ENCODE results near the gene ADAMTSL5. TPM values are rescaled to one million over a fixed set of nuclear protein-coding genes. Genes with fewer than 3 reads are reported as not detected.

ADAMTSL5 gene
- total RNA-seq, 2 donors from 2014 or later = 22.2 to 36.2 TPM

GRCh38 chr19:1494115-1494815 lies 18.6 kb downstream of the ADAMTSL5 start:
- Histone ChIP-seq H3K4me3 (no peak overlapping the region), H3K27me3 (replicated peaks; ENCODE audit: insufficient read depth) (no peaks in the 10 kb centered on the region), H3K9me3 (no peaks in the 10 kb centered on the region), H3K36me3 (no peaks in the 10 kb centered on the region), H3K4me1 (ENCODE audit: control insufficient read depth in 1 of 2, low read depth in 2 of 2) (peaks cover 6 to 17% of the 10 kb centered on the region in 2 donors), H3K27ac (no peak overlapping the region)
- ATAC-seq (ENCODE audit: insufficient number of reproducible peaks, low FRiP score, low read depth) (no peak), DNase-seq (ENCODE audit: low spot score) (no peak)
- TF ChIP-seq, protein P1, sequence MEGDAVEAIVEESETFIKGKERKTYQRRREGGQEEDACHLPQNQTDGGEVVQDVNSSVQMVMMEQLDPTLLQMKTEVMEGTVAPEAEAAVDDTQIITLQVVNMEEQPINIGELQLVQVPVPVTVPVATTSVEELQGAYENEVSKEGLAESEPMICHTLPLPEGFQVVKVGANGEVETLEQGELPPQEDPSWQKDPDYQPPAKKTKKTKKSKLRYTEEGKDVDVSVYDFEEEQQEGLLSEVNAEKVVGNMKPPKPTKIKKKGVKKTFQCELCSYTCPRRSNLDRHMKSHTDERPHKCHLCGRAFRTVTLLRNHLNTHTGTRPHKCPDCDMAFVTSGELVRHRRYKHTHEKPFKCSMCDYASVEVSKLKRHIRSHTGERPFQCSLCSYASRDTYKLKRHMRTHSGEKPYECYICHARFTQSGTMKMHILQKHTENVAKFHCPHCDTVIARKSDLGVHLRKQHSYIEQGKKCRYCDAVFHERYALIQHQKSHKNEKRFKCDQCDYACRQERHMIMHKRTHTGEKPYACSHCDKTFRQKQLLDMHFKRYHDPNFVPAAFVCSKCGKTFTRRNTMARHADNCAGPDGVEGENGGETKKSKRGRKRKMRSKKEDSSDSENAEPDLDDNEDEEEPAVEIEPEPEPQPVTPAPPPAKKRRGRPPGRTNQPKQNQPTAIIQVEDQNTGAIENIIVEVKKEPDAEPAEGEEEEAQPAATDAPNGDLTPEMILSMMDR (IDR thresholded peaks at IDR 0.05) = no peak

DNA sequence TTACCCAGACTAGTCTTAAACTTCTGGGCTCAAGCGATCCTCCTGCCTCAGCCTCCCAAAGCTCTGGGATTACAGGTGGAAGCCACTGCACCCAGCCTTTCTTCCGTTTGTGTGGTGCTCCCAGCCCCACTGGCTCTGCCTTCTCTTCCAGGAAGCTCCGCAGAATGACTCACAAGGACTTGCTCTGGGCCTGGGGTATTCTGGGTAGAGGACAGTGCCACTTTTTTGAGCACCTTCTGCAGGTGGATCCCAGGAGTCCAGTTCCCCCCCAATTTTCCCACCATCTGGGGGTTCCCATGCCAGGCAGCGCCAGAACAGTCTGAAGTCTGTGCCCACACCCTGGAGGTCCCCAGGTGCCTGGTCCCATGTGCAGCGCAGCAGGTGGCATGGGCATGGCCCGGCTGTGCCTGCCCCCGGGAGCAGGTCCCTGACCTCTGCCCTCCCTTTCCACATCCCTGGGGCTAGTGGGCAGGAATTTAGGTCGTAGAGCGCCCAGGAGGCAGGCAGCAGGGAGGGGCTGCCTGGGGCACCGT lies 20.3 kb downstream of the ADAMTSL5 start:
- Histone ChIP-seq H3K27me3 (replicated peaks; ENCODE audit: insufficient read depth) (no peaks in the 10 kb centered on the region), H3K36me3 (no peaks in the 10 kb centered on the region), H3K4me1 (ENCODE audit: control insufficient read depth in 1 of 2, low read depth in 2 of 2) (peaks cover 6 to 17% of the 10 kb centered on the region in 2 donors), H3K27ac (no peak overlapping the region), H3K4me3 (no peak overlapping the region), H3K9me3 (no peaks in the 10 kb centered on the region)
- TF ChIP-seq, protein P1 (IDR thresholded peaks at IDR 0.05) = no peak
- no peak for ATAC-seq (ENCODE audit: insufficient number of reproducible peaks, low FRiP score, low read depth)
- no peak for DNase-seq (ENCODE audit: low spot score)

DNA sequence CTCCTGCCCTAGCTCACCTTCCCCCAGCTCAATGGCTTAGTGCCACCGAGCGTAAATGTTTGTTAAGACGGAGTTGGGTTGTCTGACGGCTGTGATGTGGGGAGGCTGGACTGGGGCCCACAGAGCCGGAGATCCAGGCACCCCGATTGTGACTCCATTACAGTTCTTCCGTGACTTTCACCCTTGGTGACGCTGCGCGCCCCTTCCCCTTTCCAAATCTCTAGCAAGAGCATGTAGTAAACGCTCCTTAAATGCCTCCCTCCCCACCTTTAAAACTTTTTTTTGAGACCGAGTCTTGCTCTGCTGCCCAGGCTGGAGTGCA lies 21.0 kb downstream of the ADAMTSL5 start:
- ATAC-seq (ENCODE audit: insufficient number of reproducible peaks, low FRiP score, low read depth) (no peak), DNase-seq (ENCODE audit: low spot score) (no peak)
- H3K4me3 ChIP-seq = peak overlapping the region; percentile 73
- no peaks in the 10 kb centered on the region for H3K36me3 ChIP-seq
- peaks cover 6 to 17% of the 10 kb centered on the region in 2 donors for H3K4me1 ChIP-seq (ENCODE audit: control insufficient read depth in 1 of 2, low read depth in 2 of 2)
- H3K27me3 ChIP-seq (replicated peaks; ENCODE audit: insufficient read depth) = no peaks in the 10 kb centered on the region
- no peak overlapping the region for H3K27ac ChIP-seq
- H3K9me3 ChIP-seq = no peaks in the 10 kb centered on the region
- TF ChIP-seq, protein P1 (IDR thresholded peaks at IDR 0.05) = no peak

- H3K27ac ChIP-seq = peak within 1 kb of the TSS in 1 of 2 donors; percentile 40
- peaks cover 6 to 17% of the 10 kb centered on the region in 2 donors for H3K4me1 ChIP-seq (ENCODE audit: control insufficient read depth in 1 of 2, low read depth in 2 of 2)
- ATAC-seq (ENCODE audit: insufficient number of reproducible peaks, low FRiP score, low read depth) (peak; percentile 1), DNase-seq (ENCODE audit: low spot score) (no peak)
- H3K4me3 ChIP-seq = peak within 1 kb of the TSS; percentile 88
- H3K9me3 ChIP-seq = no peaks in the 10 kb centered on the region
- no peaks in the 10 kb centered on the region for H3K27me3 ChIP-seq (replicated peaks; ENCODE audit: insufficient read depth)
- TF ChIP-seq, protein P1 (IDR thresholded peaks at IDR 0.05) = no peak
- no peaks in the 10 kb centered on the region for H3K36me3 ChIP-seq
These were observed 21.5 kb downstream of the ADAMTSL5 start, which contains the start of gene REEP6 for GRCh38 chr19:1491114-1491848. Gene REEP6, plus strand, starts transcription at chr19:1491181. Its CDS starts 89 bp downstream, at chr19:1491270.
